Immature natural killer cell (primary cell): ENCODE data around the gene JMJD6. TPM values are rescaled to one million over a fixed set of nuclear protein-coding genes. Genes with fewer than 3 reads are reported as not detected.
"Not testable (repeated sequence)": the region's sequence is repeated elsewhere in the genome, so short reads cannot be mapped to it uniquely, and the experiment has no call there.

Experiments used
- DNase-seq, 3 donors: peaks; one replicate each; pipeline ENCODE4 v3.0.0; 2022; ENCODE audit warnings: mixed read lengths in 1 of 3
- H3K27ac Mint-ChIP-seq, 6 donors: one replicate each; pipeline ENCODE4 v1.8.0; 2020; ENCODE audit warnings: mixed read lengths in 6 of 6, mild to moderate bottlenecking in 5 of 6, inconsistent platforms in 4 of 6, moderate library complexity in 3 of 6
- H3K27me3 Mint-ChIP-seq, 3 donors: one replicate each; pipeline ENCODE4 v1.8.0; 2020 to 2021; ENCODE audit warnings: low read depth in 3 of 3, mild to moderate bottlenecking in 3 of 3, mixed read lengths in 3 of 3, moderate library complexity in 3 of 3, inconsistent platforms in 1 of 3
- H3K36me3 Mint-ChIP-seq, 3 donors: one replicate each; pipeline ENCODE4 v1.8.0; 2020; ENCODE audit warnings: mixed read lengths in 3 of 3, inconsistent platforms in 2 of 3, mild to moderate bottlenecking in 2 of 3
- H3K4me1 Mint-ChIP-seq, 2 donors: one replicate each; pipeline ENCODE4 v1.8.0; 2020; ENCODE audit warnings: inconsistent platforms in 2 of 2, mild to moderate bottlenecking in 2 of 2, mixed read lengths in 2 of 2, moderate library complexity in 1 of 2
- H3K4me3 Mint-ChIP-seq, 5 donors: one replicate each; pipeline ENCODE4 v1.8.0; 2020; ENCODE audit warnings: mild to moderate bottlenecking in 5 of 5, mixed read lengths in 5 of 5, inconsistent platforms in 3 of 5, moderate library complexity in 3 of 5
- H3K9me3 Mint-ChIP-seq, 6 donors: one replicate each; pipeline ENCODE4 v1.8.0; 2020; ENCODE audit warnings: mild to moderate bottlenecking in 6 of 6, mixed read lengths in 6 of 6, inconsistent platforms in 4 of 6, moderate library complexity in 3 of 6
- polyA plus RNA-seq, 3 donors: library from polyadenylated mRNA; unstranded; fragments of 300-500 nt; fragmentation: Illumina TruSeq; gene quantifications; one replicate each; pipeline ENCODE4 v1.2.3, GENCODE V29; 2021

Gene JMJD6
- polyA plus RNA-seq, 3 donors from 2014 or later: 20.3 to 38.5 (median 27.2) TPM

- Mint-ChIP-seq H3K36me3 (peaks cover 24 to 39% (median 27%) of the 10 kb centered on the region in 3 donors), H3K4me3 (no peak overlapping the region)
These were observed 18.3 kb upstream of the JMJD6 start for GRCh38 chr17:76744747-76745146.

GRCh38 chr17:76742958-76743357, 16.6 kb upstream of the JMJD6 start:
- peaks cover 16 to 20% of the 10 kb centered on the region in 2 donors for H3K4me1 Mint-ChIP-seq
- no peak for DNase-seq
- no peaks in the 10 kb centered on the region for H3K9me3 Mint-ChIP-seq

More at GRCh38 chr17:76744747-76745146, 18.3 kb upstream of the JMJD6 start:
- no peak overlapping the region for H3K27ac Mint-ChIP-seq
- no peaks in the 10 kb centered on the region for H3K9me3 Mint-ChIP-seq
- H3K4me1 Mint-ChIP-seq: peaks cover 1 to 2% of the 10 kb centered on the region in 2 donors
- no peak for DNase-seq
- no peaks in the 10 kb centered on the region for H3K27me3 Mint-ChIP-seq

DNA sequence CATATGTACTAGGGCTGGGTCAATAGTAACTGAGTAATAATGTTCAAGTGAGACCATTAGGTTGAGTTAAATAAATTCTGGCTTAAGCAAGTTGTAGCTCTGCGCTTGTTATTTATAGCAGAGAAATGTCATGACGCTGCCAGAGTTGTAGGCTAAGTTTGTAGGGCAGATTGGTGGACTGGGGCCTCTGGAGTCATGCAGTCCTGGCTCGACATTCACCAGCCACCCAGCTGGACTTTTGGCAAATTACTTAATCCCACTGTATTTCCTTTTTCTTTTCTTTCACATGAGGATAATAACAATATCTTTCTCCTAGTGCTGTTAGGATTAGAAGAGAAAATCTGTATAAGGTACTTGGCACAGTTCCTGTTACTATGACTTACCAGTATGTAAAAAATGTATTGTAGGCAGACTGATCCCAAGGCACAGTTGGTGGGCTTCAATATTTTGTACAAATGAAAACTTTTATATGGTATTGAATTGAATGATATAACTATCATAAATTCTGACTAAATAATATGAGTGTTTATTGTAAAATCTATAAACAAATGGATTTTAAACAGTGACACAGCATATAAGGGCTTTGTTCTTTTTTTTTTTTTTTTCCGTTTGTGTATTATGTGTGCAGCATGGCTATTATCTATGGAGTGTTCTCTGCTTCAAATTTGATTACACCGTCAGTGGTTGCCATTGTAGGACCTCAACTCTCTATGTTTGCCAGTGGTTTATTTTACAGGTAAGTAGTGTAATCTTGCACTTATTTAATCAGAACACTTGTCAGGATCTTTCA, 14.1 kb upstream of the JMJD6 start:
- H3K36me3 Mint-ChIP-seq: peaks cover 9 to 32% (median 23%) of the 10 kb centered on the region in 3 donors
- H3K4me1 Mint-ChIP-seq: peaks cover 25 to 28% of the 10 kb centered on the region in 2 donors
- H3K9me3 Mint-ChIP-seq: no peaks in the 10 kb centered on the region
- peak overlapping the region in 1 of 6 donors; percentile 26 for H3K27ac Mint-ChIP-seq
- H3K4me3 Mint-ChIP-seq: no peak overlapping the region
- H3K27me3 Mint-ChIP-seq: peaks cover 21 to 32% (median 23%) of the 10 kb centered on the region in 3 donors
- DNase-seq: no peak

More at GRCh38 chr17:76742958-76743357, 16.6 kb upstream of the JMJD6 start:
- Mint-ChIP-seq H3K36me3 (peaks cover 19 to 34% (median 23%) of the 10 kb centered on the region in 3 donors), H3K27ac (no peak overlapping the region), H3K27me3 (peaks cover 2 to 10% (median 5%) of the 10 kb centered on the region in 3 donors), H3K4me3 (no peak overlapping the region)

DNA sequence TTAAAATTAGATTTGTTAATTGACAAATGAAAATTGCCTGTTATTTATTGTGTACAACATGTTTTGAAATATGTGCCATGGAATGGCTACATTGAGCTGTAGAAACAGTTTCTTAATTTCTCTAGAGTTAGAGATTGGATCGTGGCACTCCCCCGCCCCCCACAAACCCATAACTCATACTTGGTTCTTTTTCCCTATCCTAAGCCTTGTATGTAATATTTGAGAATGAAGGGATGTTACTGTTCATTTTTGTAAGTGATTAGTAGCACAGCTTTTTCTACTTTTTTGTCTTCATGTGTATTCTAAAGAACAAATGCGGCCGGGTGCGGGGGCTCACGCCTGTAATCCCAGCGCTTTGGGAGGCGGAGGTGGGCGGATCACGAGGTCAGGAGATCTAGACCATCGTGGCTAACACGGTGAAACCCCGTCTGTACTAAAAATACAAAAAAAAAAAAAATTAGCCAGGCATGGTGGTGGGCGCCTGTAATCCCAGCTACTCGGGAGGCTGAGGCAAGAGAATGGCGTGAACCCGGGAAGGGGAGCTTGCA, 13.2 kb upstream of the JMJD6 start:
- peak overlapping the region in 2 of 5 donors; percentile 10 to 22 for H3K4me3 Mint-ChIP-seq
- peaks cover 10 to 30% (median 24%) of the 10 kb centered on the region in 3 donors for H3K36me3 Mint-ChIP-seq
- DNase-seq, H3K9me3 Mint-ChIP-seq: not testable (repeated sequence)
- H3K27ac Mint-ChIP-seq: peak overlapping the region in 2 of 6 donors; percentile 61 to 77
- H3K4me1 Mint-ChIP-seq: peaks cover 34 to 37% of the 10 kb centered on the region in 2 donors
- peaks cover 21 to 36% (median 27%) of the 10 kb centered on the region in 3 donors for H3K27me3 Mint-ChIP-seq

- Mint-ChIP-seq H3K4me1 (peaks cover 45 to 49% of the 10 kb centered on the region in 2 donors), H3K27ac (peak overlapping the region; percentile 99 to 100 (median 99)), H3K27me3 (peaks cover 21 to 36% (median 30%) of the 10 kb centered on the region in 3 donors), H3K9me3 (no peaks in the 10 kb centered on the region), H3K36me3 (peaks cover 18 to 34% (median 27%) of the 10 kb centered on the region in 3 donors), H3K4me3 (peak overlapping the region; percentile 93 to 98 (median 95))
- no peak for DNase-seq
These were observed 12.1 kb upstream of the JMJD6 start for GRCh38 chr17:76738468-76738850.

GRCh38 chr17:76737676-76738467, 11.5 kb upstream of the JMJD6 start, which contains the start of gene MFSD11:
Gene MFSD11, plus strand, starts transcription at chr17:76738119. Its CDS starts 234 bp downstream, at chr17:76738353.
- H3K36me3 Mint-ChIP-seq: peaks cover 22 to 39% (median 27%) of the 10 kb centered on the region in 3 donors
- H3K27ac Mint-ChIP-seq: peak within 1 kb of the TSS; percentile 99 to 100 (median 99)

DNA sequence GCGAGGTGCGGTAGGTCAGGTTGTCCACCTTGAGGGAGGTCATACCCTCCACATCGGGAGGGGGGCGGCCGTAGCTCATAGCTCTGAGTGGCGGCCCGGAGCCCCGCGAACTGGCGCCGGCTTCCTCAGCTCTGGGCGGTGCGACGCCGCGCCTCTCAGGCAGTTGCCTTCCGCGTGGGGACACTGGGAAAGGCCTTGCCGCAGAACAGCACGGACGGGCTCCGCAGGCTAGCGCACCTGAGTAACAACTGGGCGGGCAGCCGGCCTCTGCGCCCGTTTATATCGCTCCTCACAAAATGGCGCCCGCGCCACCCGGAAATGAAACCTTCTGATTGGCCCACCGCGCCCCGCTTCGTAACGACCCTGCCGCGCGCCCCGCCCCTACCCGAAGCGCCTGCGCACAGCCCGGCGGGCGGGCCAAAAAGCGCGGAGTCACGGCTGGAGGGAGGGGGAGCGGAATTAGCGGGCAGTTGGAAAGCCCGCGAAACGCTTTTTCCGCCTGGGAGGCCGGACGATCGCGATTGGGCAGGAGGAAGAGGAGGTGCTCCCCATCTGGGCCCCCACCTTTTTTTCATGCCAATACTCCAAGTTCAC, 10.8 kb upstream of the JMJD6 start, which contains the start of gene SRSF2:
SRSF2 (minus strand) TSS at position 250 of the 594 bp plus-strand sequence; CDS start at position 79, 171 bp downstream.
- Mint-ChIP-seq H3K4me1 (peaks cover 49 to 60% of the 10 kb centered on the region in 2 donors), H3K9me3 (no peaks in the 10 kb centered on the region), H3K4me3 (peak within 1 kb of the TSS; percentile 93 to 98 (median 95)), H3K36me3 (peaks cover 21 to 40% (median 26%) of the 10 kb centered on the region in 3 donors), H3K27ac (peak within 1 kb of the TSS; percentile 99 to 100 (median 99)), H3K27me3 (peaks cover 21 to 36% (median 30%) of the 10 kb centered on the region in 3 donors)
- DNase-seq: peak; percentile 100

More at GRCh38 chr17:76737676-76738467, 11.5 kb upstream of the JMJD6 start, which contains the start of gene MFSD11:
- Mint-ChIP-seq H3K4me1 (peaks cover 49 to 55% of the 10 kb centered on the region in 2 donors), H3K27me3 (peaks cover 21 to 36% (median 30%) of the 10 kb centered on the region in 3 donors), H3K4me3 (peak within 1 kb of the TSS; percentile 93 to 98 (median 95)), H3K9me3 (no peaks in the 10 kb centered on the region)
- peak; percentile 95 to 96 (median 96) for DNase-seq

GRCh38 chr17:76736349-76737081, 10.1 kb upstream of the JMJD6 start:
- Mint-ChIP-seq H3K4me1 (peaks cover 53 to 64% of the 10 kb centered on the region in 2 donors), H3K27me3 (peaks cover 21 to 36% (median 30%) of the 10 kb centered on the region in 3 donors), H3K9me3 (no peaks in the 10 kb centered on the region), H3K4me3 (peak overlapping the region; percentile 93 to 98 (median 95)), H3K27ac (peak overlapping the region; percentile 99 to 100 (median 99)), H3K36me3 (peaks cover 17 to 36% (median 21%) of the 10 kb centered on the region in 3 donors)
- DNase-seq: peak; percentile 60 to 67 (median 63)

GRCh38 chr17:76735586-76736348, 9.4 kb upstream of the JMJD6 start:
- peaks cover 17 to 36% (median 18%) of the 10 kb centered on the region in 3 donors for H3K36me3 Mint-ChIP-seq
- H3K27ac Mint-ChIP-seq: peak overlapping the region; percentile 89 to 99 (median 97)
- peaks cover 56 to 67% of the 10 kb centered on the region in 2 donors for H3K4me1 Mint-ChIP-seq
- peaks cover 21 to 36% (median 30%) of the 10 kb centered on the region in 3 donors for H3K27me3 Mint-ChIP-seq
- peak overlapping the region; percentile 86 to 96 (median 95) for H3K4me3 Mint-ChIP-seq
- DNase-seq: no peak
- no peaks in the 10 kb centered on the region for H3K9me3 Mint-ChIP-seq

GRCh38 chr17:76735006-76735405, 8.6 kb upstream of the JMJD6 start:
- DNase-seq: peak in 2 of 3 donors; percentile 37 to 42
- Mint-ChIP-seq H3K4me3 (peak overlapping the region; percentile 86 to 96 (median 95)), H3K27ac (peak overlapping the region; percentile 89 to 99 (median 97)), H3K36me3 (peaks cover 17 to 36% (median 17%) of the 10 kb centered on the region in 3 donors), H3K27me3 (peaks cover 21 to 36% (median 30%) of the 10 kb centered on the region in 3 donors), H3K9me3 (no peaks in the 10 kb centered on the region), H3K4me1 (peaks cover 54 to 70% of the 10 kb centered on the region in 2 donors)

GRCh38 chr17:76734080-76734840, 7.9 kb upstream of the JMJD6 start:
- peaks cover 17 to 36% (median 17%) of the 10 kb centered on the region in 3 donors for H3K36me3 Mint-ChIP-seq
- peak overlapping the region; percentile 86 to 96 (median 95) for H3K4me3 Mint-ChIP-seq
- H3K4me1 Mint-ChIP-seq: peaks cover 56 to 71% of the 10 kb centered on the region in 2 donors
- DNase-seq: no peak
- H3K9me3 Mint-ChIP-seq: no peaks in the 10 kb centered on the region
- H3K27me3 Mint-ChIP-seq: peaks cover 21 to 36% (median 30%) of the 10 kb centered on the region in 3 donors
- peak overlapping the region; percentile 89 to 99 (median 97) for H3K27ac Mint-ChIP-seq
